Measurements from ENCODE around the gene ELMOD3.
"Not testable (repeated sequence)": the region's sequence is repeated elsewhere in the genome, so short reads cannot be mapped to it uniquely, and the experiment has no call there.

ELMOD3 gene

DNA sequence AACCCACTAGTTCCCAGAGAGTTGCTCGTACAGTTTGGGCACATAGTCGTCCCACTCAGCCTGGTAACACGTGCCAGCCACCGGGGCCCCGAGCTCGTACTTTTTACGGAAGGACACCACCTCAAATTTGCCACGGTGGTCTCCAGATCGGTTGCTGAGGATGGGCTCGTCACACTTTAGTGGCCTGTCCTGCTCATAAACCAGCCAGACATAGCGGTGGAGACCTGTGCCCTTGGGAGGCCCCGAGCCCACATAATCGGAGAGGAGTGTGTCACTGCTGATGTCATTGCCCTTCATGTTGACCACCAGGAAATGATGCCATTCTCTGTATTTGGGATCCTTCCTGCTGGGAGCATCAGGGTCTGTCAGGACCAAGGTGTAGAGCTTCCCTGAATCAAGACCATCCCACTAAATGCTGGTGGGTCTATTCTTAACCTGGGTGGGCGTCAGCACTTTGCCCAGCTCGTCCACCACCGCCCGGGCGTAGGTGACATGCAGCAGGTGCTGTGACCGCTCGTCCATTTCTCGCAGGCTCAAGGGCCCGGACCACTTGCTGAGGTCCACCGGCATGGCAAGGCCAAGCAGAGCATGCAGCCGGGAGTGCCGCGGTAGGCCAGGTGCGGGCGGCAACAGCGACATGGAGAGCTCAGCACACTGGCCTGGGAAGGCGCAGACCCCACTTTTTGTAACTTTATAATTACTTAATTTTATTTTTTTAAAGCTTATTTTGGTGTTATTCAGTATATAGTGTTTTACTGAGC, 13.1 kb upstream of the ELMOD3 start:
- no peak overlapping the region for H3K4ac ChIP-seq (ENCODE audit: low read depth in 1 of 2, low read length in 2 of 2)
- H3K9me3 ChIP-seq (ENCODE audit: control insufficient read depth, low read length): no peaks in the 10 kb centered on the region
- no peak overlapping the region for H2BK120ac ChIP-seq (ENCODE audit: low read depth, low read length)
- WGBS: 94% methylated on average over 24 of the region's 30 CpGs
- H3K4me3 ChIP-seq (ENCODE audit: insufficient read depth in 1 of 2, low read depth in 1 of 2, low read length in 2 of 2): no peak overlapping the region
- no peak overlapping the region for H2AFZ ChIP-seq (ENCODE audit: low read depth, low read length)
- H4K91ac ChIP-seq (ENCODE audit: low read length): no peak overlapping the region
- DNase-seq: no peak
- no peak overlapping the region for H2BK12ac ChIP-seq (ENCODE audit: low read length in 2 of 2)
- no peak overlapping the region for H4K8ac ChIP-seq (ENCODE audit: low read length)
- no peak overlapping the region for H2BK5ac ChIP-seq (ENCODE audit: low read depth, low read length, poor library complexity, severe bottlenecking)
- H3K27me3 ChIP-seq (ENCODE audit: control insufficient read depth in 1 of 2, insufficient read depth in 1 of 2, low read length in 2 of 2): peaks cover 5 to 14% of the 10 kb centered on the region in 2 experiments
- peaks cover 37% of the 10 kb centered on the region in 2 experiments for H3K36me3 ChIP-seq (ENCODE audit: control insufficient read depth in 1 of 2, insufficient read depth in 2 of 2, low read depth in 1 of 2, low read length in 2 of 2)
- H3K27ac ChIP-seq (ENCODE audit: low read length, poor library complexity, severe bottlenecking): no peak overlapping the region
- no peak overlapping the region for H3K9ac ChIP-seq (ENCODE audit: low read length)
- no peak overlapping the region for H2AK5ac ChIP-seq (ENCODE audit: low read length, severe bottlenecking)
- no peak overlapping the region for H3K23ac ChIP-seq (ENCODE audit: low read length in 2 of 2)
- H3K14ac ChIP-seq (ENCODE audit: low read length in 2 of 2): no peak overlapping the region
- H3K79me1 ChIP-seq (replicated peaks; ENCODE audit: low read length, poor library complexity, severe bottlenecking): peaks cover 2% of the 10 kb centered on the region
- H2BK15ac ChIP-seq (ENCODE audit: low read depth, poor library complexity, severe bottlenecking): no peak overlapping the region
- H3K4me2 ChIP-seq (ENCODE audit: low read length, poor library complexity, severe bottlenecking): no peak overlapping the region
- H3K18ac ChIP-seq (ENCODE audit: low read depth in 1 of 2, low read length in 2 of 2): no peak overlapping the region
- peaks cover 5% of the 10 kb centered on the region for H3K4me1 ChIP-seq (ENCODE audit: control insufficient read depth, insufficient read depth, low read depth, low read length)

GRCh38 chr2:85342156-85342555, 12.4 kb upstream of the ELMOD3 start:
- WGBS: 94% methylated on average over 3 of the region's 3 CpGs
- Histone ChIP-seq H3K14ac (ENCODE audit: low read length in 2 of 2) (no peak overlapping the region), H3K9me3 (ENCODE audit: control insufficient read depth, low read length) (no peaks in the 10 kb centered on the region), H3K79me1 (replicated peaks; ENCODE audit: low read length, poor library complexity, severe bottlenecking) (peaks cover 2% of the 10 kb centered on the region), H3K18ac (ENCODE audit: low read depth in 1 of 2, low read length in 2 of 2) (no peak overlapping the region), H3K4me1 (ENCODE audit: control insufficient read depth, insufficient read depth, low read depth, low read length) (peaks cover 5% of the 10 kb centered on the region), H2BK12ac (ENCODE audit: low read length in 2 of 2) (no peak overlapping the region), H3K4me2 (ENCODE audit: low read length, poor library complexity, severe bottlenecking) (no peak overlapping the region), H3K4ac (ENCODE audit: low read depth in 1 of 2, low read length in 2 of 2) (no peak overlapping the region), H2BK5ac (ENCODE audit: low read depth, low read length, poor library complexity, severe bottlenecking) (no peak overlapping the region), H3K27ac (ENCODE audit: low read length, poor library complexity, severe bottlenecking) (no peak overlapping the region), H2BK15ac (ENCODE audit: low read depth, poor library complexity, severe bottlenecking) (no peak overlapping the region), H3K9ac (ENCODE audit: low read length) (no peak overlapping the region), H4K91ac (ENCODE audit: low read length) (no peak overlapping the region), H2AFZ (ENCODE audit: low read depth, low read length) (no peak overlapping the region), H3K23ac (ENCODE audit: low read length in 2 of 2) (no peak overlapping the region), H2AK5ac (ENCODE audit: low read length, severe bottlenecking) (no peak overlapping the region), H3K36me3 (ENCODE audit: control insufficient read depth in 1 of 2, insufficient read depth in 2 of 2, low read depth in 1 of 2, low read length in 2 of 2) (peaks cover 40 to 44% of the 10 kb centered on the region in 2 experiments), H3K27me3 (ENCODE audit: control insufficient read depth in 1 of 2, insufficient read depth in 1 of 2, low read length in 2 of 2) (peaks cover 5 to 14% of the 10 kb centered on the region in 2 experiments), H2BK120ac (ENCODE audit: low read depth, low read length) (no peak overlapping the region), H3K4me3 (ENCODE audit: insufficient read depth in 1 of 2, low read depth in 1 of 2, low read length in 2 of 2) (no peak overlapping the region), H4K8ac (ENCODE audit: low read length) (no peak overlapping the region)
- DNase-seq: no peak

DNA sequence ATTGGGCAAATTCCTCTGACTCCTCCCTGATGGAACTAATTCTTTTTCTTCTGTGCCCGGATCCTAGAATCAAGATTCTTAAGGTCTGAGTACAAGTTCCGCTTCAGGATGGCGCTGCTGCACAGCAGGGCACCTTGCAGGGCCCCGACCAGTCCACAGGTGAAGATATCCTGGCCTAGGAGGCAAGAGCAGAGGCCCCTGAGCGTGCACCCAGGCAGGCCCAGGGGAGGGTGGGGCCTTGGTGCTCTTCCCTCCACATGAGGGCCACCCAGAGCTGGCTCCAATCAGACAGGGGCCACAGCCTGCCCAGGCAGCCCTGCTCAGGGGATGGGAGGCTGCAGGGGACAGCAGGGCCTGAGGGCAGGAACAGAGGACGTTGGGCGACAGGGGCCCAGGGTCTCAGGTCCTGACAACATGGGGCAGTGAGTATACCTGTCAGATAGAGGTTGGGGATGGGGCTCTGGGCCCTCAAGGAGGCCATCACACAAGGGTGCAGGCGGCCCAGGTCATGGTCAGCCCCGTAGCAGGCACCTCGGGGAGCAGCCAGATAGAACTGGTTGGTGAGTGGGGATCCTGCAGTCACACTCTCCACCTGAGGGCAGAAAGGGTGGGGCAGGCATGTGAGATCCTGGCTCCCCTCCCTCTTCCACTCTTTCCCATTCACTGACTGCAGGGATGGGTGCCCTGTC, 11.2 kb upstream of the ELMOD3 start:
- Histone ChIP-seq H3K27me3 (ENCODE audit: control insufficient read depth in 1 of 2, insufficient read depth in 1 of 2, low read length in 2 of 2) (peaks cover 5 to 13% of the 10 kb centered on the region in 2 experiments), H3K36me3 (ENCODE audit: control insufficient read depth in 1 of 2, insufficient read depth in 2 of 2, low read depth in 1 of 2, low read length in 2 of 2) (peaks cover 43 to 54% of the 10 kb centered on the region in 2 experiments)
- H2BK15ac ChIP-seq (ENCODE audit: low read depth, poor library complexity, severe bottlenecking); H3K23ac ChIP-seq (ENCODE audit: low read length in 2 of 2); H3K4me1 ChIP-seq (ENCODE audit: control insufficient read depth, insufficient read depth, low read depth, low read length); H2AK5ac ChIP-seq (ENCODE audit: low read length, severe bottlenecking); H3K27ac ChIP-seq (ENCODE audit: low read length, poor library complexity, severe bottlenecking); DNase-seq; H3K4ac ChIP-seq (ENCODE audit: low read depth in 1 of 2, low read length in 2 of 2); H3K4me2 ChIP-seq (ENCODE audit: low read length, poor library complexity, severe bottlenecking); H2BK12ac ChIP-seq (ENCODE audit: low read length in 2 of 2); H4K8ac ChIP-seq (ENCODE audit: low read length); H3K79me1 ChIP-seq (replicated peaks; ENCODE audit: low read length, poor library complexity, severe bottlenecking); H4K91ac ChIP-seq (ENCODE audit: low read length); H3K4me3 ChIP-seq (ENCODE audit: insufficient read depth in 1 of 2, low read depth in 1 of 2, low read length in 2 of 2); H2AFZ ChIP-seq (ENCODE audit: low read depth, low read length); H3K18ac ChIP-seq (ENCODE audit: low read depth in 1 of 2, low read length in 2 of 2); H3K9me3 ChIP-seq (ENCODE audit: control insufficient read depth, low read length); H3K14ac ChIP-seq (ENCODE audit: low read length in 2 of 2); H2BK5ac ChIP-seq (ENCODE audit: low read depth, low read length, poor library complexity, severe bottlenecking); H2BK120ac ChIP-seq (ENCODE audit: low read depth, low read length); H3K9ac ChIP-seq (ENCODE audit: low read length): not testable (repeated sequence)
- 93% methylated on average over 9 of the region's 10 CpGs for WGBS

- H3K4me2 ChIP-seq (ENCODE audit: low read length, poor library complexity, severe bottlenecking): no peak overlapping the region
- H2BK12ac ChIP-seq (ENCODE audit: low read length in 2 of 2): no peak overlapping the region
- H2AFZ ChIP-seq (ENCODE audit: low read depth, low read length): no peak overlapping the region
- peaks cover 6% of the 10 kb centered on the region for H3K79me1 ChIP-seq (replicated peaks; ENCODE audit: low read length, poor library complexity, severe bottlenecking)
- no peak overlapping the region for H2BK15ac ChIP-seq (ENCODE audit: low read depth, poor library complexity, severe bottlenecking)
- H4K91ac ChIP-seq (ENCODE audit: low read length): no peak overlapping the region
- H3K18ac ChIP-seq (ENCODE audit: low read depth in 1 of 2, low read length in 2 of 2): no peak overlapping the region
- no peak overlapping the region for H3K14ac ChIP-seq (ENCODE audit: low read length in 2 of 2)
- no peak overlapping the region for H3K4me3 ChIP-seq (ENCODE audit: insufficient read depth in 1 of 2, low read depth in 1 of 2, low read length in 2 of 2)
- 95% methylated on average over 13 of the region's 14 CpGs for WGBS
- H3K4ac ChIP-seq (ENCODE audit: low read depth in 1 of 2, low read length in 2 of 2): no peak overlapping the region
- no peak overlapping the region for H3K23ac ChIP-seq (ENCODE audit: low read length in 2 of 2)
- no peak overlapping the region for H2BK5ac ChIP-seq (ENCODE audit: low read depth, low read length, poor library complexity, severe bottlenecking)
- H3K36me3 ChIP-seq (ENCODE audit: control insufficient read depth in 1 of 2, insufficient read depth in 2 of 2, low read depth in 1 of 2, low read length in 2 of 2): peaks cover 48 to 60% of the 10 kb centered on the region in 2 experiments
- H3K4me1 ChIP-seq (ENCODE audit: control insufficient read depth, insufficient read depth, low read depth, low read length): peaks cover 5% of the 10 kb centered on the region
- no peak overlapping the region for H2BK120ac ChIP-seq (ENCODE audit: low read depth, low read length)
- no peak overlapping the region for H2AK5ac ChIP-seq (ENCODE audit: low read length, severe bottlenecking)
- H3K27me3 ChIP-seq (ENCODE audit: control insufficient read depth in 1 of 2, insufficient read depth in 1 of 2, low read length in 2 of 2): peaks cover 2 to 5% of the 10 kb centered on the region in 2 experiments
- H4K8ac ChIP-seq (ENCODE audit: low read length): no peak overlapping the region
- H3K27ac ChIP-seq (ENCODE audit: low read length, poor library complexity, severe bottlenecking): no peak overlapping the region
- H3K9me3 ChIP-seq (ENCODE audit: control insufficient read depth, low read length): no peaks in the 10 kb centered on the region
- DNase-seq: no peak
- no peak overlapping the region for H3K9ac ChIP-seq (ENCODE audit: low read length)
Measured at GRCh38 chr2:85344356-85344954, 10.1 kb upstream of the ELMOD3 start.
